Endometrium (tissue), 2 donors: ENCODE results near the gene DCDC1.

Source experiments
- FAIRE-seq: peaks from 2 replicates; lab custom pipeline; 2012; peaks lifted over from hg19 to GRCh38; lab: Jason Lieb, UNC
- donor health status: control.
- donor health status: control.

The DCDC1 gene

GRCh38 chr11:31236143-31236542 is 133.4 kb downstream of the DCDC1 start:
- FAIRE-seq, result no peak

GRCh38 chr11:31233425-31233824 is 136.1 kb downstream of the DCDC1 start:
- FAIRE-seq, result no peak

GRCh38 chr11:31231601-31232000 is 137.9 kb downstream of the DCDC1 start:
- no peak for FAIRE-seq

- no peak for FAIRE-seq
These were observed 150.7 kb downstream of the DCDC1 start for GRCh38 chr11:31218847-31219246.

- no peak for FAIRE-seq
These were observed 155.2 kb downstream of the DCDC1 start for GRCh38 chr11:31214372-31214771.

GRCh38 chr11:31199378-31199777 is 170.2 kb downstream of the DCDC1 start:
- FAIRE-seq, result no peak

- no peak for FAIRE-seq
These were observed 195.4 kb downstream of the DCDC1 start for GRCh38 chr11:31173926-31174680.

GRCh38 chr11:31160504-31161422 is 208.8 kb downstream of the DCDC1 start:
- FAIRE-seq, result no peak

GRCh38 chr11:31150841-31151240 is 218.7 kb downstream of the DCDC1 start:
- no peak for FAIRE-seq

GRCh38 chr11:31150011-31150410 is 219.5 kb downstream of the DCDC1 start:
- no peak for FAIRE-seq

- no peak for FAIRE-seq
These were observed 227.8 kb downstream of the DCDC1 start for GRCh38 chr11:31141789-31142188.

GRCh38 chr11:31139479-31139878 is 230.1 kb downstream of the DCDC1 start:
- FAIRE-seq, result no peak

GRCh38 chr11:31132531-31133421 is 236.8 kb downstream of the DCDC1 start:
- FAIRE-seq, result no peak

GRCh38 chr11:31131760-31132159 is 237.8 kb downstream of the DCDC1 start:
- no peak for FAIRE-seq

GRCh38 chr11:31127290-31127689 is 242.2 kb downstream of the DCDC1 start:
- FAIRE-seq, result no peak

GRCh38 chr11:31120428-31120827 is 249.1 kb downstream of the DCDC1 start:
- FAIRE-seq, result no peak

GRCh38 chr11:31118566-31118965 is 251.0 kb downstream of the DCDC1 start:
- no peak for FAIRE-seq

GRCh38 chr11:31117038-31117437 is 252.5 kb downstream of the DCDC1 start:
- no peak for FAIRE-seq

GRCh38 chr11:31114442-31114841 is 255.1 kb downstream of the DCDC1 start:
- no peak for FAIRE-seq

GRCh38 chr11:31110830-31111229 is 258.7 kb downstream of the DCDC1 start:
- no peak for FAIRE-seq

GRCh38 chr11:31109446-31109845 is 260.1 kb downstream of the DCDC1 start:
- no peak for FAIRE-seq

GRCh38 chr11:31107649-31108048 is 261.9 kb downstream of the DCDC1 start:
- FAIRE-seq, result no peak
